GM21423 (cell line): ENCODE data around the gene C6orf132.

Experiments used
- ATAC-seq: cut with Tn5 transposase; IDR thresholded peaks from one replicate; pipeline ENCODE4 v1.9.1; 2021; ENCODE audit warnings: mild to moderate bottlenecking, moderate library complexity; ENCODE audit not compliant: unreplicated experiment

C6orf132 gene

GRCh38 chr6:42135722-42136121 is 6.7 kb downstream of the C6orf132 start:
- no peak for ATAC-seq

GRCh38 chr6:42135161-42135560 is 7.3 kb downstream of the C6orf132 start:
- no peak for ATAC-seq

GRCh38 chr6:42133926-42134325 is 8.5 kb downstream of the C6orf132 start:
- no peak for ATAC-seq

- no peak for ATAC-seq
Measured at GRCh38 chr6:42131531-42131930, 10.9 kb downstream of the C6orf132 start.

- ATAC-seq = no peak
Measured at GRCh38 chr6:42129360-42129676, 13.1 kb downstream of the C6orf132 start.

GRCh38 chr6:42128460-42129359 is 13.7 kb downstream of the C6orf132 start:
- ATAC-seq = no peak

- no peak for ATAC-seq
Measured at GRCh38 chr6:42125663-42126062, 16.8 kb downstream of the C6orf132 start.

- ATAC-seq = no peak
Measured at GRCh38 chr6:42125231-42125630, 17.2 kb downstream of the C6orf132 start.

GRCh38 chr6:42124223-42124836 is 18.1 kb downstream of the C6orf132 start:
- no peak for ATAC-seq

GRCh38 chr6:42123379-42124103 is 18.9 kb downstream of the C6orf132 start:
- no peak for ATAC-seq

GRCh38 chr6:42120895-42121865 is 21.2 kb downstream of the C6orf132 start:
- ATAC-seq = no peak

- ATAC-seq = no peak
Measured at GRCh38 chr6:42118162-42119001, 24.0 kb downstream of the C6orf132 start.

- no peak for ATAC-seq
Measured at GRCh38 chr6:42117843-42118161, 24.6 kb downstream of the C6orf132 start.

- no peak for ATAC-seq
Measured at GRCh38 chr6:42113936-42114636, 28.3 kb downstream of the C6orf132 start.

- no peak for ATAC-seq
Measured at GRCh38 chr6:42112351-42112750, 30.1 kb downstream of the C6orf132 start.

GRCh38 chr6:42110683-42111082 is 31.7 kb downstream of the C6orf132 start:
- no peak for ATAC-seq

GRCh38 chr6:42108071-42108470 is 34.3 kb downstream of the C6orf132 start:
- ATAC-seq = no peak

GRCh38 chr6:42106112-42107023 is 36.1 kb downstream of the C6orf132 start:
- no peak for ATAC-seq
